RWPE1 (cell line): ENCODE results near the gene KRTAP4-8.
"Not testable (repeated sequence)": the region's sequence is repeated elsewhere in the genome, so short reads cannot be mapped to it uniquely, and the experiment has no call there.

Experiments used
- CTCF ChIA-PET: fragments of 350-600 bp; sonication (Branson Sonifier 250); formaldehyde crosslinking; extraction: SDS; loops from one replicate; lab custom pipeline; 2021; lab: Yijun Ruan, JAX
- POLR2A ChIA-PET: fragments of 400-600 bp; formaldehyde crosslinking; extraction: SDS; loops from one replicate; lab custom pipeline; 2020; ENCODE audit warnings: antibody characterized with exemption; ENCODE audit not compliant: low non-redundant PET; lab: Yijun Ruan, JAX
- DNase-seq: peaks from one replicate; pipeline ENCODE4 v3.0.0; 2012; ENCODE audit warnings: low spot score
- H3K27ac ChIP-seq: fragments of 450-650 bp; 2 replicates; pipeline ENCODE4 v1.5.1; 2017
- CTCF ChIP-seq: fragments of 450-650 bp; conservative IDR thresholded peaks from 2 replicates; pipeline ENCODE4 v1.5.1; 2017; ENCODE audit warnings: low read depth, mild to moderate bottlenecking

Gene KRTAP4-8

GRCh38 chr17:41121742-41122141, 23.8 kb upstream of the KRTAP4-8 start:
- POLR2A ChIA-PET, result no interaction called here
- no peak for DNase-seq
- CTCF ChIA-PET, result no interaction called here
- TF ChIP-seq CTCF, result no peak
- no peak overlapping the region for H3K27ac ChIP-seq

DNA sequence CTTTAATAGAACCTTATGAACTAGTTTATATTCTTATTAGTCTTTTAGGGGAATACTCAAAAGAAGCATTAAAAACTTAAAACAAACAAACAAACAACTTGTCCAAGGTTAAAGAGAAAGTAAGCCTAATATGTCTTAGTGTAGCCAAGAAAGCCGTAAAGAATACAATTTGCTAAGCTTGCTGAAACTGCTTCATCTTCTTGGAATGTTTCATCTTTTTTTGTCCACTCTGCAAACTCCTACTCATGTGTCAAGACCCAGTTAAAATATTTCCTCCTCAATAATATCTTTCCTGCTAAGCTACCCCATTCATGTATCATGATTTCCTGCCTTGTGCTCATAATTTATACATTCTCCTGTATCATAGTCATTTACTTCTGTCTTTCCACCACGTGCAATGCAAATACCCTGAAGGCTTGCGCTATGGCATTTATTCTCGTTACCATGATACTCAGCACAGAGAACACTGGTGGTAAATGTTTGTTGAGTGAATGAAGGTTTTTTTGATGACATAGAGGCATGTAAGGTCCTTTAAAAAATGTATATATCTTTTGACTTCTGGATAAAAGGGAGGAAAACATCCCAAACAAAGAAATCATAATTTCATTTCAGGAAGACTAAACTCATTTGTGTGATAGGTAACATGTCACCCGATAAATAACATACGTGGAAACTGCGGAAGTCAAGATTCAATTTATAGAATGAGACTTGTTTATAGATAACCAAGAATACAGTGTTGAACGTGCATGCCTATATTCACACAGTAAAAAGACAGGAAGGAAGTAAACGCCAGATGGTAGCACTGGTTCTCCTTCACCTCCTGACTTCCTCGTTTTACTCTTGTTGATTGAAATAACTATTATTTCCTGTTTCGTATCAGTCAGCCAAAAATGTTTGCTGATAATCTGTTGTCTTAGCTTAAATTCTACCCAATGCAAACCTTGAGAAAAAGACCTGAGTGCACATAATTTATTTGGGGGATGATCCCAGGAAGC, 22.1 kb upstream of the KRTAP4-8 start:
- POLR2A ChIA-PET, DNase-seq, H3K27ac ChIP-seq: not testable (repeated sequence)
- CTCF ChIA-PET, result interaction anchor here (0.7 kb wide), 1 partner anchor 82 kb away, joined by 3 read pairs; no protein-coding TSS in a partner anchor

- DNase-seq, result no peak
- ChIA-PET CTCF (no interaction called here), POLR2A (no interaction called here)
- no peak overlapping the region for H3K27ac ChIP-seq
- TF ChIP-seq CTCF, result no peak
These were observed 20.8 kb upstream of the KRTAP4-8 start for GRCh38 chr17:41118721-41119120.

GRCh38 chr17:41117846-41118386, 20.0 kb upstream of the KRTAP4-8 start, which contains the start of gene KRTAP4-11:
KRTAP4-11 (minus strand) TSS chr17:41118373; CDS start chr17:41118315, 58 bp downstream.
- DNase-seq, H3K27ac ChIP-seq, POLR2A ChIA-PET, CTCF ChIA-PET: not testable (repeated sequence)

GRCh38 chr17:41116297-41116696, 18.4 kb upstream of the KRTAP4-8 start:
- TF ChIP-seq CTCF, result no peak
- POLR2A ChIA-PET, result no interaction called here
- no peak for DNase-seq
- H3K27ac ChIP-seq, result no peak overlapping the region
- CTCF ChIA-PET, result no interaction called here

DNA sequence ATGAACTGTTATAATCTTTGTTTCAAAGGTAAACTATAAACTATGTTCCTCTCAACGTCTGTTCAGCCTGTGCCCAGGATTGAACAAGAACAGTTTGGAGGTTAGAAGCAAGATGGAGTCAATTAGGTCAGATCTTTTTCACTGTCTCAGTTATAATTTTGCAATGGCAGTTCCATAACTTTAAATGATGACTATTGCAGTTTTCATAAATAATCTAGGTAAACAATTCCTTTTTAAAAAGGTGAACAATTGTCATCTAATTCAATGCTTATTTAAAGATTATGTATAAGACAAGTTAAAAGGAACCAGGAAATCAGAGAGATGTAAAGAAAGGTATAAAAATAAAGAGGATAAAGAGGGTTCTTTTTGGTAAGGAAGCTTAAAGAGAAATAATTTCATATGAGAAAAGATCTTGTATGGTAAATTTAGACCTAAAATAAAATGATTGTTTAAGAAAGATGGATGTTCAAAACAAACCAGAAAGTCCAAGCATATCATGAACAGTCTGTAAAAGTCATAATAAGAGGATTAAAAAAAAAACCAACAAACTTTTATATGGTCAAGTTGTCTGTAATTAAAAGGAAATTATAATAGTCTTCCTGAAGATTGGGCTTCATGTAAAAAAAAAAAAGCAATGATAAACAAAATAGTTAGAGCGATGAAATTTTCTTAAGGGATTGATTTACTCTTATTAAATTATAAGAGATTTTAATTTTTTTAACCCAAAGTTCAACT, 13.4 kb upstream of the KRTAP4-8 start:
- no peak overlapping the region for H3K27ac ChIP-seq
- POLR2A ChIA-PET, result no interaction called here
- no peak for TF ChIP-seq CTCF
- no peak for DNase-seq
- CTCF ChIA-PET, result no interaction called here

- H3K27ac ChIP-seq, DNase-seq, POLR2A ChIA-PET: not testable (repeated sequence)
- CTCF ChIA-PET, result interaction anchor here (0.7 kb wide), 1 partner anchor 305 kb away, joined by 7 read pairs; no protein-coding TSS in a partner anchor
These were observed 10.9 kb upstream of the KRTAP4-8 start for GRCh38 chr17:41108728-41109386.
